HepG2 (cell line): ENCODE results near the gene NRDC. TPM values are rescaled to one million over a fixed set of nuclear protein-coding genes. Genes with fewer than 3 reads are reported as not detected.

Source experiments
- ATAC-seq: fragments of 200-7000 bp; cut with Tn5 transposase; 3 replicates; pipeline ENCODE4 v1.9.1; 2020; ENCODE audit warnings: mild to moderate bottlenecking, moderate library complexity
- BruUV-seq: library from RNA; stranded (reverse); fragments of 400-500 nt; replicated peaks from 2 replicates; lab custom pipeline; 2021; lab: Mats Ljungman, UMichigan
- CTCF ChIA-PET: fragments of 300-600 bp; formaldehyde crosslinking; extraction: SDS; loops from one replicate; lab custom pipeline; 2021; ENCODE audit warnings: low total read pairs, inconsistent platforms, low intra/inter-chr PET ratio; lab: Yijun Ruan, JAX
- POLR2A ChIA-PET: fragments of 350-600 bp; sonication (Branson Sonifier 250); formaldehyde crosslinking; loops from one replicate; lab custom pipeline; 2020; ENCODE audit warnings: antibody characterized with exemption, inconsistent platforms; lab: Yijun Ruan, JAX
- DNase-seq: peaks from one replicate; pipeline ENCODE4 v3.0.0-alpha.2; 2015; ENCODE audit warnings: low spot score
- FAIRE-seq: peaks from 3 replicates; lab custom pipeline; 2011; peaks lifted over from hg19 to GRCh38; lab: Jason Lieb, UNC
- H2AFZ ChIP-seq: one replicate; pipeline ENCODE4 v1.6.1; 2011; ENCODE audit warnings: low read length, inconsistent platforms
- H3K27ac ChIP-seq: fragments of 300-600 bp; 3 replicates; pipeline ENCODE4 v1.8.0; 2011; ENCODE audit warnings: mixed run types, mild to moderate bottlenecking, mixed read lengths, low read length, inconsistent platforms; ENCODE audit not compliant: insufficient read depth; ENCODE audit errors: extremely low read length
- H3K27me3 ChIP-seq, 2 experiments: fragments of 200-600 bp in 1 of 2; 2 replicates in 1 of 2; 3 replicates in 1 of 2; pipeline versions ENCODE4 v1.6.0 to v1.8.0; 2011; ENCODE audit warnings: low read length in 2 of 2, mild to moderate bottlenecking in 2 of 2, moderate library complexity in 2 of 2, inconsistent platforms in 1 of 2; ENCODE audit not compliant: insufficient read depth in 2 of 2, control insufficient read depth in 1 of 2
- H3K36me3 ChIP-seq, 2 experiments: fragments of 200-600 bp in 1 of 2; replicated peaks in 1 of 2; 2 replicates in 1 of 2; 3 replicates in 1 of 2; pipeline versions ENCODE4 v1.5.1 to v1.8.0; 2011; ENCODE audit warnings: low read length in 2 of 2, inconsistent platforms in 1 of 2; ENCODE audit not compliant: insufficient read depth in 2 of 2, control insufficient read depth in 1 of 2
- H3K4me1 ChIP-seq: 2 replicates; pipeline ENCODE4 v1.5.1; 2012; ENCODE audit warnings: low read length, inconsistent platforms; ENCODE audit not compliant: insufficient read depth
- H3K4me2 ChIP-seq: 2 replicates; pipeline ENCODE4 v1.6.0; 2011; ENCODE audit warnings: low read depth, low read length, inconsistent platforms
- H3K4me3 ChIP-seq, 3 experiments: fragments of 200-600 bp in 1 of 3; sonication (generic), shearing (Covaris generic) in 1 of 3; replicated peaks in 1 of 3; 2 replicates each; pipeline ENCODE4 v1.5.1; 2011 to 2016; ENCODE audit warnings: low read length in 3 of 3, inconsistent platforms in 2 of 3, low read depth in 2 of 3, mild to moderate bottlenecking in 2 of 3, control low read depth in 1 of 3, mixed read lengths in 1 of 3; ENCODE audit not compliant: insufficient read depth in 1 of 3
- H3K79me2 ChIP-seq: one replicate; pipeline ENCODE4 v1.6.1; 2011; ENCODE audit warnings: low read length, inconsistent platforms; ENCODE audit not compliant: insufficient read depth
- H3K9ac ChIP-seq: 2 replicates; pipeline ENCODE4 v1.6.0; 2011; ENCODE audit warnings: mild to moderate bottlenecking, low read depth, low read length, inconsistent platforms; ENCODE audit not compliant: insufficient read depth
- H3K9me3 ChIP-seq: 2 replicates; pipeline ENCODE4 v1.5.1; 2012; ENCODE audit warnings: mild to moderate bottlenecking, low read length
- H4K20me1 ChIP-seq: 2 replicates; pipeline ENCODE4 v1.6.0; 2011; ENCODE audit warnings: inconsistent platforms, mild to moderate bottlenecking, low read length, moderate library complexity; ENCODE audit not compliant: insufficient read depth
- CCAR2 ChIP-seq: fragments of 200-400 bp; formaldehyde crosslinking; optimal IDR thresholded peaks from 2 replicates; pipeline ENCODE3; 2018; ENCODE audit warnings: low read depth, mild to moderate bottlenecking, low read length, moderate library complexity
- CHD4 ChIP-seq: fragments of 200-600 bp; sonication (generic); IDR thresholded peaks from 2 replicates; pipeline ENCODE4 v1.7.0; 2017; ENCODE audit warnings: mild to moderate bottlenecking, low read length, borderline replicate concordance
- CTCF ChIP-seq: sonication (generic); formaldehyde crosslinking; IDR thresholded peaks from 2 replicates; pipeline ENCODE4 v1.5.0; 2020; ENCODE audit warnings: mild to moderate bottlenecking, missing genetic modification reagents, moderate library complexity
- HES4 ChIP-seq: sonication (generic); formaldehyde crosslinking; IDR thresholded peaks from 2 replicates; pipeline ENCODE4 v1.9.0; 2021; ENCODE audit warnings: mild to moderate bottlenecking, missing genetic modification reagents, borderline replicate concordance
- KDM6A ChIP-seq: IDR thresholded peaks from 2 replicates; pipeline ENCODE4 v1.6.1; 2016; ENCODE audit warnings: low read depth
- MAZ ChIP-seq, 2 experiments: sonication (generic) in 1 of 2; formaldehyde crosslinking in 1 of 2; IDR thresholded peaks; 2 replicates each; pipeline versions ENCODE4 v1.5.0 to v1.6.1; 2012 to 2020; ENCODE audit warnings: low read depth in 2 of 2, mild to moderate bottlenecking in 2 of 2, borderline replicate concordance in 1 of 2, improper control_type of control experiment in 1 of 2, low read length in 1 of 2, missing genetic modification reagents in 1 of 2, moderate library complexity in 1 of 2
- MXI1 ChIP-seq: IDR thresholded peaks from 3 replicates; pipeline ENCODE4 v1.6.1; 2012; ENCODE audit warnings: low read depth, low read length, inconsistent platforms, borderline replicate concordance
- NCOA1 ChIP-seq: sonication (generic); formaldehyde crosslinking; IDR thresholded peaks from 2 replicates; pipeline ENCODE4 v1.9.0; 2021; ENCODE audit warnings: missing genetic modification reagents
- SMC3 ChIP-seq: IDR thresholded peaks from 2 replicates; pipeline ENCODE4 v1.6.1; 2011; ENCODE audit warnings: low read length, improper control_type of control experiment
- SRSF9 ChIP-seq: fragments of 200-400 bp; formaldehyde crosslinking; IDR thresholded peaks from 2 replicates; pipeline ENCODE4 v1.6.1; 2018; ENCODE audit warnings: borderline replicate concordance, mild to moderate bottlenecking, low read depth, low read length; ENCODE audit not compliant: insufficient read depth, poor library complexity, severe bottlenecking
- STAG1 ChIP-seq: sonication (generic); formaldehyde crosslinking; IDR thresholded peaks from 2 replicates; pipeline ENCODE4 v1.4.0; 2020; ENCODE audit warnings: missing genetic modification reagents
- SUZ12 ChIP-seq: fragments of 150-350 bp; IDR thresholded peaks from 2 replicates; pipeline ENCODE4 v1.6.1; 2014; ENCODE audit warnings: low read depth, low read length
- YY1 ChIP-seq: IDR thresholded peaks from 2 replicates; pipeline ENCODE4 v1.6.1; 2011; ENCODE audit warnings: low read length, low read depth, moderate library complexity, mild to moderate bottlenecking; ENCODE audit not compliant: insufficient read depth, insufficient replicate concordance
- ZBTB25 ChIP-seq: IDR thresholded peaks from 2 replicates; pipeline ENCODE4 v1.6.1; 2018; ENCODE audit warnings: missing genetic modification reagents
- ZBTB43 ChIP-seq: sonication (generic); formaldehyde crosslinking; conservative IDR thresholded peaks from 2 replicates; pipeline ENCODE4 v1.4.0; 2020; ENCODE audit warnings: missing genetic modification reagents
- ZFP1 ChIP-seq: IDR thresholded peaks from 2 replicates; pipeline ENCODE4 v1.6.1; 2016
- ZNF264 ChIP-seq: sonication (generic); formaldehyde crosslinking; IDR thresholded peaks from 2 replicates; pipeline ENCODE4 v1.4.0; 2020; ENCODE audit warnings: missing genetic modification reagents
- ZNF660 ChIP-seq: sonication (generic); formaldehyde crosslinking; IDR thresholded peaks from 2 replicates; pipeline ENCODE4 v1.5.1; 2020; ENCODE audit warnings: mild to moderate bottlenecking, low read depth, missing genetic modification reagents, borderline replicate concordance
- ZNF772 ChIP-seq: sonication (generic); formaldehyde crosslinking; IDR thresholded peaks from 2 replicates; pipeline ENCODE4 v1.5.0; 2020; ENCODE audit warnings: mild to moderate bottlenecking, missing genetic modification reagents
- ZNF878 ChIP-seq: sonication (generic); formaldehyde crosslinking; IDR thresholded peaks from 2 replicates; pipeline ENCODE4 v1.8.1; 2023; ENCODE audit warnings: mild to moderate bottlenecking, missing genetic modification reagents, moderate library complexity
- WGBS: methylation state at CpG from one replicate; pipeline ENCODE4 v1.1.6; 2017; ENCODE audit warnings: low lambda C conversion rate; 5-methylcytosine and 5-hydroxymethylcytosine counted together
- in situ Hi-C: cut with HindIII; loops from 2 replicates; pipeline ENCODE4 v1.10.0; 2017; ENCODE audit warnings: low pct_unique_long_range_greater_than_20kb; ENCODE audit not compliant: extremely low pct_ligation_motif_present
- intact Hi-C: fragments of 100-400 bp; cut with micrococcal nuclease; formaldehyde crosslinking; loops from one replicate; pipeline ENCODE4 v1.10.0; 2022; ENCODE audit not compliant: unreplicated experiment
- polyA plus RNA-seq, 8 experiments: library from polyadenylated mRNA; depleted of rRNA in 3 of 8; stranded (reverse) in 7 of 8; unstranded in 1 of 8; fragments of >200 nt; fragmentation: Illumina TruSeq in 4 of 8; extraction: Trizol in 4 of 8; gene quantifications; 2 replicates each; pipeline versions ENCODE4 v1.2.1 to v1.2.3, GENCODE V29; 2011 to 2016; ENCODE audit warnings: low read depth in 4 of 8, missing spikeins in 1 of 8, mixed read lengths in 1 of 8; ENCODE audit not compliant: insufficient read depth in 1 of 8
- total RNA-seq, 5 experiments: library from RNA; depleted of rRNA; stranded (reverse); fragments of >200 nt; fragmentation: Illumina TruSeq; extraction: Trizol; gene quantifications; 2 replicates each; pipeline ENCODE4 v1.2.3, GENCODE V29; 2016; ENCODE audit warnings: low read depth in 1 of 5

The NRDC gene
- total and polyA plus RNA-seq, 2 of the 13 experiments (the other 11 are each of a cell fraction or from before 2014, with no cell fraction given) = 57.6 to 64.9 TPM

- BruUV-seq = no TSS peak
- CTCF ChIA-PET = interaction anchor here (1.2 kb wide), 1 partner anchor 30 kb away, joined by 3 read pairs; no protein-coding TSS in a partner anchor
- FAIRE-seq (peak; percentile 23), DNase-seq (no peak), ATAC-seq (peak; percentile 62)
- Histone ChIP-seq H3K27me3 (peaks cover 0 to 3% of the 10 kb centered on the region in 2 experiments; a peak in 1 of 5 replicates), H3K27ac (no peak overlapping the region), H3K9ac (no peak overlapping the region)
- intact Hi-C loops = no loop called here
- POLR2A ChIA-PET = interaction anchor here (0.7 kb wide), 1 partner anchor 1312 kb away, joined by 3 read pairs; the partner anchor contains the start of gene MAGOH
- TF ChIP-seq ZFP1 (no peak), KDM6A (no peak), STAG1 (peak; percentile 61), CHD4 (no peak), SUZ12 (no peak), SMC3 (peak; percentile 28; the same call in 1 of the 2 replicates), ZBTB43 (no peak), ZBTB25 (no peak), NCOA1 (CRISPR knock-in tag) (no peak), ZNF772 (CRISPR knock-in tag) (no peak), SRSF9 (no peak), ZNF660 (no peak), HES4 (no peak), ZNF264 (no peak), CTCF (peak; percentile 56), MAZ (IDR thresholded peaks at IDR 0.05; ENCODE audit: borderline replicate concordance, low read depth, low read length) (no peak), MAZ (CRISPR knock-in tag; IDR thresholded peaks at IDR 0.05; ENCODE audit: low read depth) (no peak), ZNF878 (CRISPR knock-in tag) (no peak), MXI1 (no peak), YY1 (no peak), CCAR2 (no peak)
- TF ChIP-seq, all 625 proteins: peak for 3
- Histone ChIP-seq H2AFZ (no peak overlapping the region), H3K4me3 (no peak overlapping the region), H3K9me3 (no peaks in the 10 kb centered on the region), H4K20me1 (no peaks in the 10 kb centered on the region), H3K36me3 (no peaks in the 10 kb centered on the region), H3K79me2 (no peaks in the 10 kb centered on the region), H3K4me1 (peaks cover 8% of the 10 kb centered on the region), H3K4me2 (no peak overlapping the region)
- WGBS = 28% methylated on average over 5 of the region's 5 CpGs
- in situ Hi-C loops = no loop called here
These were observed 47.8 kb upstream of the NRDC start for GRCh38 chr1:51926171-51926812.
